NCI-H345 treated with DMSO at 0.1 percent for 48 hours (cell line): Measurements from ENCODE around the gene CCDC54.

Experiments
- DNase-seq: peaks from one replicate; lab custom pipeline; 2025; ENCODE audit not compliant: unreplicated experiment; lab: John Stamatoyannopoulos, UW

The CCDC54 gene

GRCh38 chr3:107392549-107393165, 15.4 kb downstream of the CCDC54 start:
- DNase-seq, result no peak

GRCh38 chr3:107394502-107394901, 17.3 kb downstream of the CCDC54 start:
- DNase-seq, result no peak

- DNase-seq, result no peak
Measured at GRCh38 chr3:107395066-107395465, 17.8 kb downstream of the CCDC54 start.

GRCh38 chr3:107401301-107401700, 24.1 kb downstream of the CCDC54 start:
- DNase-seq, result no peak

GRCh38 chr3:107402214-107402613, 25.0 kb downstream of the CCDC54 start:
- DNase-seq, result no peak

- DNase-seq, result no peak
Measured at GRCh38 chr3:107404727-107405469, 27.7 kb downstream of the CCDC54 start.

GRCh38 chr3:107407355-107407754, 30.1 kb downstream of the CCDC54 start:
- DNase-seq, result no peak

- no peak for DNase-seq
Measured at GRCh38 chr3:107408513-107408912, 31.3 kb downstream of the CCDC54 start.

GRCh38 chr3:107409365-107409764, 32.1 kb downstream of the CCDC54 start:
- DNase-seq, result no peak

- no peak for DNase-seq
Measured at GRCh38 chr3:107410606-107411005, 33.4 kb downstream of the CCDC54 start.

GRCh38 chr3:107411056-107411455, 33.8 kb downstream of the CCDC54 start:
- no peak for DNase-seq

GRCh38 chr3:107411779-107412178, 34.5 kb downstream of the CCDC54 start:
- no peak for DNase-seq

- DNase-seq, result no peak
Measured at GRCh38 chr3:107412376-107412775, 35.1 kb downstream of the CCDC54 start.

GRCh38 chr3:107413264-107413663, 36.0 kb downstream of the CCDC54 start:
- no peak for DNase-seq

- no peak for DNase-seq
Measured at GRCh38 chr3:107414325-107414964, 37.2 kb downstream of the CCDC54 start.

- DNase-seq, result no peak
Measured at GRCh38 chr3:107416138-107416537, 38.9 kb downstream of the CCDC54 start.

- DNase-seq, result no peak
Measured at GRCh38 chr3:107416886-107417285, 39.6 kb downstream of the CCDC54 start.

- DNase-seq, result peak; percentile 3
Measured at GRCh38 chr3:107421170-107421792, 44.0 kb downstream of the CCDC54 start.

GRCh38 chr3:107421881-107422280, 44.6 kb downstream of the CCDC54 start:
- no peak for DNase-seq

- no peak for DNase-seq
Measured at GRCh38 chr3:107425033-107425432, 47.8 kb downstream of the CCDC54 start.

- no peak for DNase-seq
Measured at GRCh38 chr3:107426223-107426622, 49.0 kb downstream of the CCDC54 start.
